Stimulated activated CD8-positive, alpha-beta memory T cell treated with anti-CD3 and anti-CD28 coated beads, Interleukin-7, amount 100 ng/mL, for 4 hours (primary cell): ENCODE results near the gene DRG2.

Experiments used
- DNase-seq, 2 donors: peaks; one replicate each; pipeline ENCODE4 v3.0.0-alpha.2; 2020; ENCODE audit warnings: low read depth in 2 of 2

The DRG2 gene

GRCh38 chr17:18117533-18117932 is 29.8 kb downstream of the DRG2 start:
- DNase-seq, result no peak

DNA sequence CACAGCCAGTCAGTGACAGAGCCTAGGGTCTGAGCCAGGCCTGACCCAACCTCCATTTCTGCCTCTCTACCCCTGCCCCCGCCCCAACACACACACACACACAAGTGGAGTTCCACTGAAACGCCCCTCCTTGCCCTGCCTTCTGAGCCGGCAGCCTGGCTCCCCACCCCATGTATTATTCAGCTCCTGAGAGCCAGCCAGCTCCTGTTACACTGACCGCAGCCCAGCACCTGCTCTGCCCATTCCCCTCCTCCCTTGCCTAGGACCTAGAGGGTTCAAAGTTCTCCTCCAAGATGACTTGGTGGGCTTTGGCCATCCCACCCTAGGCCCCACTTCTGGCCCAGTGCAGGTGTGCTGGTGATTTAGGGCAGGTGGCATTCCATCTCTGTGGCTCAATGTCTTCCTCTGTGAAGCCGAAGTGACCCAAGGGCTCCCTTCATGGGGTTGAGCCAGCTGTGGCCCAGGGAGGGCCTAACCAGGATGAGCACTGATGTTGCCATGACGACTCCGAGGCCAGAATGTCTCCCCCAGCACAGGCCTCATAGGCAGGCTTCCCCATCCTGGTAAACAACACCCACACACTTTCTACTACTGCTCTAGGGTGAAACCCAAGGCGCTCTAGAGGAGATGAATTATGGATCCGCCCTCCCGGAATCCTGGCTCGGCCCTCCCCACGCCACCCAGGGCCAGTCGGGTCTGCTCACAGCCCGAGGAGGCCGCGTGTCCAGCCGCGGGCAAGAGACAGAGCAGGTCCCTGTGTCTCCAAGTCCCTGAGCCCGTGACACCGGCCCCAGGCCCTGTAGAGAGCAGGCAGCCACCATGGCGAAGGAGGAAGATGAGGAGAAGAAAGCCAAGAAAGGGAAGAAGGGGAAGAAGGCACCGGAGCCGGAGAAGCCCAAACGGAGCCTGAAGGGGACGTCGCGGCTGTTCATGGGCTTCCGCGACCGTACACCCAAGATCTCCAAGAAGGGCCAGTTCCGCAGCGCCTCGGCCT is 30.5 kb downstream of the DRG2 start:
- DNase-seq, result no peak

DNA sequence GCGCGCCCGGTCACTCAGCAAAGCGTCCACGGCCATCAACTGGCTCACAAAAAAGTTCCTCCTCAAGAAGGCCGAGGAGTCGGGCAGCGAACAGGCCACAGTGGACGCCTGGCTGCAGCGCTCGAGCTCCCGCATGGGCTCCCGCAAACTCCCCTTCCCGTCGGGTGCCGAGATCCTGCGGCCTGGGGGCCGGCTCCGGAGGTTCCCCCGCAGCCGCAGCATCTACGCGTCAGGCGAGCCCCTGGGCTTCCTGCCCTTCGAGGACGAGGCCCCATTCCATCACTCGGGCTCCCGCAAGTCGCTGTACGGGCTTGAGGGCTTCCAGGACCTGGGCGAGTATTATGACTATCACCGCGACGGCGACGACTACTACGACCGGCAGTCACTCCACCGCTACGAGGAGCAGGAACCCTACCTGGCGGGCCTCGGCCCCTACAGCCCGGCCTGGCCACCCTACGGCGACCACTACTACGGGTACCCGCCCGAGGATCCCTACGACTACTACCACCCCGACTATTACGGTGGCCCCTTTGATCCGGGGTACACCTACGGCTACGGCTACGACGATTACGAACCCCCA is 31.5 kb downstream of the DRG2 start:
- DNase-seq, result no peak

DNA sequence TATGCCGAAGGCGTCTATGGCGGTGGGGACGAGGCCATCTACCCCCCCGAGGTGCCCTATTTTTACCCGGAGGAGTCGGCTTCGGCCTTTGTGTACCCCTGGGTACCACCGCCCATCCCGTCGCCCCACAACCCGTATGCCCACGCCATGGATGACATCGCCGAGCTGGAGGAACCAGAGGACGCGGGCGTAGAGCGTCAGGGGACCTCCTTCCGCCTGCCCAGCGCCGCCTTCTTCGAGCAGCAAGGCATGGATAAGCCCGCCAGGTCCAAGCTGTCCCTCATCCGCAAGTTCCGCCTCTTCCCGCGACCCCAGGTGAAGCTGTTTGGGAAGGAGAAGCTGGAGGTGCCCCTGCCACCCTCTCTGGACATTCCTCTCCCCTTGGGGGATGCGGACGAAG is 32.2 kb downstream of the DRG2 start:
- no peak for DNase-seq

GRCh38 chr17:18120461-18121017 is 32.8 kb downstream of the DRG2 start:
- DNase-seq, result no peak

- no peak for DNase-seq
Measured at GRCh38 chr17:18121144-18121910, 33.6 kb downstream of the DRG2 start.

DNA sequence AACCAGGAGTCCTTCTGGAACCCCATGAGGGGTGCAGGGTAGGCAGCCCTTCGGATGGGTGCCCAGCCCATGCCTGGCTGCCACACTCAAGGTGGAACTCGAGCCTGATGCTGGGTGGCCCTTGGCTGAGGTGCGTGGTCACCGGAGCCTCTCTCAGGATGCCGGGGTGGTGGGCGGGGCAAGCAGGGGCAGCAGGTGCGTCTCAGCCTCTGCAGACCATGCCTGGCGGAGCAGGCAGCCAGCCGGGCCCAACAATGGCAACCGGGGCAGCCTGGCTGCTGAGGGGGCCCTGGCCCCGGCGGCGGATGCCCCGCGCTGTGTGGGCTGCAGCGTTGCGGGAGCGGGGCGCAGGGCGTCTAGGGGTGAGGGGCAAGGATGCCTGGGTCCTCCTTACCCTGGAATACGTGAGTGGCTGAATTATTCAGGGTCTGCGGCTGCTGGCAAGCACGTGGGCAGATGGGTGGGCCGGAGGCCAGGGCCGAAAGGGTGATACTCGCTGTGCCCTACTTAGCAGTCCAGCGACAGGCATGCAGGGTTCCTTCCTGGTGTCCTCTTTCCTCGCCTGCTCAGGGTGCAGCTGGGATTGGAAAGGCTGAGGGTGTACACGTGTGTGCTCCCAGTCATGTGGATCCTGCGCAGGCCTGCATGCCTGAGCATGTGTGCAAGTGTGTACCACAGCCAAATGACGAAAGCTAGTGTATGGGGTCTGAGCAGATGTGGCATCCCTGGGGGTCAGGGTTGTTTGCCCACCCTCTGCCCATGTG is 35.4 kb downstream of the DRG2 start:
- no peak for DNase-seq

DNA sequence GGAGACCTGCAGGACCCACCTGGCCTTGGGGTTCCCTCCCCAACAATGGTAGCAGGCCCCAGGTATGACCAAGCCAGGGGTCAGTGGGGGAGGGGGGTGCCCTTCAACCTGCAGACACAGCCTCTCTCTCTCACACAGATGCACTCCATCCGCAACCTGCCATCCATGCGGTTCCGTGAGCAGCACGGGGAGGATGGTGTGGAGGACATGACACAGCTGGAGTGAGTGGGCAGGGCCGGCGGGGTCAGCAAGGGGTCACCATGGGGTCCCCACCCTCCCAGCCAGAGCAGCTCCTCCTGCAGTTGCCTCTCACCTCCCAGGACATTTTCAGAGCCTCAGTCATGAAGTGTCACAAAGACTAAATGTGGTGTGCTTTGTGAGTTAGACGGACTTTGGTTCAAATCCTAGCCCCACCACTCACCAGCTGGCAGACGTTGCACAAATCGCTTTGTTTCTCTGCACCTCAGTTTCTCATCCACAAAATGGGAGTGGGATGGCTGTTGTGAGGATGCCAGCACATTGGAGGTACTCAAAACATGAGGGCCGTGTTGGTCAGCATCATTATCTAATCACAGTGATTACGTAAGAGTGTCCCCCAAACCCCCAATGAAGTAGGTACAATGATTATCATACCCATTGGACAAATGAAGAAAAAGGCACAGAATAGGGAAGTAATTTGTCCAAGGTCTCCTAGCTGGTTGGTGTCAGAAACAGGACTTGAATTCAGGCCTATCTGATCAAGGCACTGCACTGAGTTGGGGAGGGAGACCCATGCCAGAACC is 36.8 kb downstream of the DRG2 start:
- no peak for DNase-seq

- no peak for DNase-seq
Measured at GRCh38 chr17:18129041-18129502, 41.3 kb downstream of the DRG2 start.

DNA sequence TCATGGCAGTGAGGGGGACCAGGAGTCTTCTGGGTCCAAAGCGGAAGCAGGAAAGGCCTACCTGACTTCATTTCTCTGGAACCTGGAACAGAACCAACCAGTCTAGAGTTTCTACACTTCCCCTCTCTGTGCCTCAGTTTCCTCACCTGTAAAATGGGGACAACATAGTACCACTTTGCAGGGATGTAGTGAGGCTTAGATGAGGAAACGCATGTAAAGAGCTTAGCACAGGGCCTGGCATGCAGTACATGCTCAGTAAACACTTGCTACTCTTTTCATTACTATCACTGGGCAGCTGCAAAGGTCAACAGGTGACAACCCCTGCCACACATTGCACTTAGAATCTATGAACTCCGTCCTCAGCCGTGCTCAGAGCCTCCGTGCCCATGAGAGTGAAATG is 45.0 kb downstream of the DRG2 start:
- no peak for DNase-seq

DNA sequence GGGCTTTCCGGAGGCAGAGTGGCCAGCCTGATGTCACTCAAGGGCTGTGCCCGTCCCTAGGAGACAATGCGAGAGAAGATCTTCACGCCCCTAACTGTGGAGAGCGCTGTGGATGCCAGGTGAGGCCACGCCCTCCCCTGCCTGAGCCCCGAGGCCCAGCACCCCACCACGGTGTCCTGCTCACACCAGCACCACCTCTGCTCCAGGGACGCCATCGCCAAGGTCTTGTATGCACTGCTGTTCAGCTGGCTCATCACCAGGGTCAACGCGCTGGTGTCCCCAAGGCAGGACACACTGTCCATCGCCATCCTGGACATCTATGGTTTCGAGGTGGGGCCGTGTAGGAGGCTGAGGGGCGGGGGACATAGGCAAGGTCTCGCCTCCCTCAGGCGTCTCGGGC is 48.6 kb downstream of the DRG2 start:
- no peak for DNase-seq

DNA sequence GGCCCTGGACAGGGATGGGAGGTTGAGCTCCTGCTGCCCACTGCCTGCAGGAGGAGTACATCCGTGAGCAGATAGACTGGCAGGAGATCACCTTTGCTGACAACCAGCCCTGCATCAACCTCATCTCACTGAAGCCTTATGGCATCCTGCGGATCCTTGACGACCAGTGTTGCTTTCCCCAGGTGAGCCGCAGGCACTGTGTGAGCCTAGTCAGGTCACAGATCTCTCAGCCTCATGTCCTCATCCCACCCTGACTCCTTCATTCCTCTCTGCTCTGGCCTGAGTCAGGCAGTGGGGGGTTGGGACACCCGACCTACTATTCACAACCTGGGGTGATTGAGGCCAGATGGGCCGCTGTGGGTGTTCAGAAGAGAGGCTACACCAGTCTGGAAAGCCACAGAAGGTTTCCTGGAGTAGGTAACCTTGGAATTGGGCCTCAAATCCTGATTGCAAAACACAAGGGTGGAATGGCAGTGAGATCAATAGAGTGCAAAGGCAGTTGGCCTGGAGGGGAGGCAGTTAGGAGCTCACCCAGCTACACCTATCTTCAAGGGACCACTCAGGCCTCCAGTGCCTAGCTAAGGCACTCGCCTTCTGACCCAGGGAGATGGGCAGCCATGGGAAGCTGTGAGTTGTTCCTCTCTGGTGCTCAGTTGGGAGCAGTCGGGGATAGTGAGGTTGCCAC is 50.5 kb downstream of the DRG2 start:
- DNase-seq, result no peak

GRCh38 chr17:18139092-18139491 is 51.3 kb downstream of the DRG2 start:
- DNase-seq, result no peak

DNA sequence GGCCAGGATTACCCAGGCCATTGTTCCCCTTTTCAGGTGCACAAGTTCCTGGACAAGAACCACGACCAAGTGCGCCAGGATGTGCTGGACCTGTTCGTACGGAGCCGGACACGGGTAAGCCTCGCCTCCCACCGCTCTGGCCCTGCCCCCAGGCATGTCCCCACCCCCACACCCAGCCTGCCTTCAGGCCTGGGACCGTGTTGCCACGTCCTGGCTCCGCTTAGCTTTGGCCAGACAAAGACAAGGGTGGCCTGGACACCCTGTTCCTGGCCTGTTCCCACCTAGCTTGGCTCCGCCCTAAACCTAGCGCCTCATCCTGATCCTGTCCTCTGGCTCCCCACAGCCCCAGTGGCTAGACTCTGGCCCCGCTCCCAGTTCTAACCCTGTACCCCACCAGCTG is 51.8 kb downstream of the DRG2 start:
- DNase-seq, result no peak

GRCh38 chr17:18139949-18140348 is 52.2 kb downstream of the DRG2 start:
- DNase-seq, result no peak

GRCh38 chr17:18140648-18141047 is 52.9 kb downstream of the DRG2 start:
- DNase-seq, result no peak

GRCh38 chr17:18141210-18141803 is 53.6 kb downstream of the DRG2 start:
- DNase-seq, result no peak

DNA sequence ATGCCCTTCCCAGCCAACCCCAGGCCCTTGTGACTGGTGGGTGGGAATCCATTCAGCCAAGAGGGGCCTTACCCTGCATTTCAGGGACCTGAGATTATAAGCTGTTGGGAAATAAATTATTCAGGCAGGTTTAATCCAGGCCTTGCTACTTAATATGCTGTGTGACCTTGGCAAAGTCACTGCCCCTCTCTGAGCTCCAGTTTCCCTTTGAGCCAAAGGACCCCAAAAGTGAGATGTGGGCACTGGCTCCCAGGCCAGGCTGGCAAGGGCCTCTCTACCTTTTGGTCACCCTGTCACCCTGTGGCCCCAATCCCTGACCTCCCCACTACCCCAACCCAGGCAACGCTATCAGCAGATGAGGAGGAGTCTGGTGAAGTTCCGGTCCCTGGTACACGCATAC is 54.7 kb downstream of the DRG2 start:
- no peak for DNase-seq
